ENCODE measurements around the gene TMEM130.

TMEM130 gene

DNA sequence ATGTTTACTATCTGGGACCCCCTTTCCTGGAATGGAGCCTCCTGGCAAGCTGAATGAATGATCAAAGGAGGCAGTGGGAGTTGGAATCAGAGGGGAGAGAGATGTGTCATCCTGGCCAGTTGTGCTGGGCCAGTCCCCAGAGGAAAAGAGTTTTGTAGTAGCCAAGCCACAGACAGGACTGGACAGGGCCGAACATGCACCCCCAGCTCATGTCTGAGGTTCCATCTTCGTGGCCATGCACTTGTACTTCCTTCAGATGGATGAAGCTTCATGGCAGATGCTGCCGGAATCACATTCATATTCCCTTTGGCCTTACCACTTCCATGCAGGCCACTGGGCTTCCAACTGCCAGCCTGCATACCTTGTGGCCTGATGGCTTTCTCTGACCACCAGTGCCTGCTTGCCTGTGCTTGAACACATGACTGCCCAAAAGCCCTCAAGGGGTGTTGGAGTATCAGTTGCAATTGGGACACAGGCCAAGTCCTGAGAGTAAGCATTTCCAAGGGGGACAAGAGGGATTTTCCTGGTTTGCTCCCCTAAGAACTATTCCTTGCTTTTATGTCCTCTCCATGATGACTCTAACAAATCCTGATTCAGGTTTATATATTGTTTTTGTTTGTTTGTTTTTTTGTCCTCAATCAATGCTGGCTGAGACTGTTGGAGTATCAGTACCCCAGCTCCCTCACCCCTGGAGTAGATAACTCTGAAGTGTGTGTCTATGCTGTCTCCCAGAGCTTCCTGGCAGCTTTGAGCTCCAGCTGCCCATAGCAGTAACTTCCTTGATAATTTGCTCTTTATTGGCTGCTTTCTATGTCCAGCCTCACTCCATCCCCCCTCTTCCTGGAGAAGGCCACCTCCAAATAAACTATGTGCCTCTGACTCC lies 63.6 kb downstream of the TMEM130 start:
- no peak for DNase-seq

DNA sequence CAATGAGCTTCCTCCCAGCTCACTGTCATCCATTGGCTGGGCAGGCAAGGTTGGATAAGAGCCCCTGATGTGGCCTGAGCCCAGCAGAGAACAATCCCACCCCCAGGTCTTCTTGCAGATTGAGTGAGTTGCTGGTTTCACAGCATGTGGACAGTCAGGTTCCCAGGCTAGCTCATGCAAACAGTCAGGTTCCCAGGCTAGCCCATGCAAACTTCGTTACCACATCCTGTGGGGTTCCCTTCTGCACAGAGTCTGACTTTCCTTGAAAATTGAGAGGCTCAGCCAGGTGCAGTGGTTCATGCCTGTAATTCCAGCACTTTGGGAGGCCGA lies 67.1 kb downstream of the TMEM130 start:
- DNase-seq = no peak

DNA sequence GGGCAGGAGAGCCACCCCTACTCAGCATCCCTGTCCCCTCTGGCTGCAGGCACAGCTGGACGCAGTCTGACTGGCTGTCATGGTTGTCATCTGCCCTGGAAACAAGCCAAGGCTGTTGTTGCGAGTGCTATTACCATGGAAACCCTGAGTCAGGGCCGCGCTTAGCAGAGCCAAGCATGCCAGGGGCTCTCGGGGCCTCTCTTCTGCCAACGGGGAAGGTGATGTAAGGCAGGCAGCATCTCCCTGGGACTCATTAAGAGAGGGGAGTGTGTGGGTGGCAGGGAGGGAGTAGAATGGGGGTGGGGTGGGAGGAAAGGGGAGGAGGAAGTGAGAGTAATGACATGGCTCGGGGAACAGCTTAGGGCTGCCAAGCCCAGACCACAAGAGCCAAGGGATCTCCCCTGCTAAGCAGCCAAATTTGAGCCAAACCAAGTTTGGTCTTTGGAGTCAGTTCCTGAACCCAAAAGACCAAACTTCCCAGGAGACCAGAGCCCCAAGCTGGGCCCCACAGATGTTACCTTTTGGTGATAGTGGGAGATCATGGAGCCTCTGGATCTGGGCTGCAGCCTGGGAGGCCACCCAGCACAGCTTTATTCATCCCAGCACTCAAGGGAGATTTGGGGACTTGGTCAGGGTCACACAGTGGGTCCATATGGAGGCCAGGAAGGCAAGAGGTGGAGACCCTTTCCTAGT lies 67.6 kb downstream of the TMEM130 start:
- no peak for DNase-seq

DNA sequence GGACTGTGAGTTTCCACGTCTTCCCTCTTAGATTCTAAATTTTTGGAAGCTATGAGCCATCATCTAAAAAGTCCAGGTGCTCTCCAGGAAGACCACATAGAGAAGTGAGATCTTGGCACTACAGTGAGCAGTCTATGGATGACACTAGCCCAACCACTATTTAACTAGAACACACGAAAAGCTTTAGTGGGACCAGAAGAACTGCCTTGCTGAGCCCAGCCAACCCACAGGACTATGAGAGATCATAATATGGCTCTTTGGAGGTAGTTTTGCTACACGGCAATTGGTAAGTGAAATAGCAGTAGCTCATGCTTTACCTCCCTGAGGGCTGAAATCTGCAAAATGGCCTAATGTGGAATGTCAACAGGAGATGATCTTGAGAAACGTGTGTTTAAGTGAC lies 68.8 kb downstream of the TMEM130 start:
- DNase-seq = no peak

DNA sequence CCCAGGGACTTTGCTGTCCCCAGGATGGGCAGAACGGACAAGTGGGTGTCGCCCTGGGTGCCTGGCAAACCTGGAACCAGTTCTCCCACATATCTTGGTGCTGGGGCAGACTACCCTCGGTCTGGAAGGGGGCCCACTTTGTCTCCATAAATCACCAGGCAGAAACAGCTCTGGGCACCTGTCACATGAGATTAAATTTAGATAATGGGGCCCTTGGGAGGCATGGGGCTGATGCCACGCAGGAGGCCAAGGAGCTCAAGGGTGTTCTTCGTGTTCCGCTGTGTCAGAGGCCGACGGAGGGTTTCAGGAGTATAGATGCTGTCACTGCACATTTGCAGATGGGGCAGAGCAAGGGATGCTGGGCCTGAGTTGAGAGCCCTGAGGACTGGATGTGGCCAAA lies 72.7 kb downstream of the TMEM130 start:
- no peak for DNase-seq

Measured in stimulated activated naive CD4-positive, alpha-beta T cell (primary cell).